Karpas-422 (cell line): Measurements from ENCODE around the gene CASKIN2. TPM values are rescaled to one million over a fixed set of nuclear protein-coding genes. Genes with fewer than 3 reads are reported as not detected.

Experiments used
- DNase-seq: peaks from one replicate; pipeline ENCODE4 v3.0.0-alpha.2; 2015
- H2AFZ ChIP-seq: fragments of 200-600 bp; sonication (generic); 2 replicates; pipeline ENCODE4 v1.6.1; 2014; ENCODE audit warnings: antibody characterized with exemption, low read length, mixed read lengths
- H3K27ac ChIP-seq: fragments of 200-600 bp; sonication (generic); 2 replicates; pipeline ENCODE4 v1.5.1; 2014; ENCODE audit warnings: mild to moderate bottlenecking, low read length, moderate library complexity
- H3K27me3 ChIP-seq: fragments of 200-600 bp; sonication (generic); 2 replicates; pipeline ENCODE4 v1.6.1; 2014; ENCODE audit warnings: low read length, mixed read lengths
- H3K36me3 ChIP-seq: fragments of 200-600 bp; sonication (generic); 2 replicates; pipeline ENCODE4 v1.6.1; 2014; ENCODE audit warnings: low read length, mixed read lengths; ENCODE audit not compliant: insufficient read depth
- H3K4me1 ChIP-seq: fragments of 200-600 bp; sonication (generic); 2 replicates; pipeline ENCODE4 v1.6.1; 2014; ENCODE audit warnings: mild to moderate bottlenecking, low read length, mixed read lengths
- H3K4me2 ChIP-seq: fragments of 200-600 bp; sonication (generic); 2 replicates; pipeline ENCODE4 v1.6.1; 2014; ENCODE audit warnings: low read length, low read depth, mild to moderate bottlenecking; ENCODE audit not compliant: poor library complexity, severe bottlenecking
- H3K4me3 ChIP-seq: fragments of 200-600 bp; sonication (generic); 2 replicates; pipeline ENCODE4 v1.5.1; 2014; ENCODE audit warnings: mild to moderate bottlenecking, antibody characterized with exemption, low read length, mixed read lengths
- H3K79me2 ChIP-seq: fragments of 200-600 bp; sonication (generic); 2 replicates; pipeline ENCODE4 v1.6.1; 2014; ENCODE audit warnings: mild to moderate bottlenecking, low read length, mixed read lengths
- H3K9ac ChIP-seq: fragments of 200-600 bp; sonication (generic); 2 replicates; pipeline ENCODE4 v1.6.0; 2014; ENCODE audit warnings: low read length
- H3K9me2 ChIP-seq: fragments of 200-600 bp; sonication (generic), shearing (Covaris generic); replicated peaks from 2 replicates; pipeline ENCODE4 v1.6.0; 2014; ENCODE audit warnings: mild to moderate bottlenecking, low read length, moderate library complexity; ENCODE audit not compliant: insufficient read depth
- H3K9me3 ChIP-seq: fragments of 300-700, 200-600 bp; sonication (generic); 2 replicates; pipeline ENCODE4 v1.6.1; 2014; ENCODE audit warnings: low read length, mixed read lengths
- H4K20me1 ChIP-seq: fragments of 200-600 bp; sonication (generic); 2 replicates; pipeline ENCODE4 v1.6.1; 2014; ENCODE audit warnings: mild to moderate bottlenecking, antibody characterized with exemption, low read length, low read depth; ENCODE audit not compliant: insufficient read depth
- total RNA-seq: library from RNA; depleted of rRNA; stranded (reverse); fragments of >200 nt; shearing (Covaris generic); gene quantifications from 2 replicates; pipeline ENCODE4 v1.2.3, GENCODE V29; 2014; ENCODE audit warnings: low replicate concordance

Gene CASKIN2
- total RNA-seq, 1 experiment from 2014 or later, result not detected

- no peak overlapping the region for H3K4me3 ChIP-seq
- H3K9me3 ChIP-seq, result no peaks in the 10 kb centered on the region
- H3K27ac ChIP-seq, result no peak overlapping the region
- DNase-seq, result no peak
- H3K4me1 ChIP-seq, result peaks cover 11% of the 10 kb centered on the region
- H3K9me2 ChIP-seq, result no peaks in the 10 kb centered on the region
- H3K4me2 ChIP-seq, result no peak overlapping the region
- no peaks in the 10 kb centered on the region for H4K20me1 ChIP-seq
- H2AFZ ChIP-seq, result no peak overlapping the region
- H3K36me3 ChIP-seq, result no peaks in the 10 kb centered on the region
- H3K9ac ChIP-seq, result no peak overlapping the region
- no peaks in the 10 kb centered on the region for H3K27me3 ChIP-seq
- no peaks in the 10 kb centered on the region for H3K79me2 ChIP-seq
These were observed 26.4 kb downstream of the CASKIN2 start for GRCh38 chr17:75488693-75489510.

DNA sequence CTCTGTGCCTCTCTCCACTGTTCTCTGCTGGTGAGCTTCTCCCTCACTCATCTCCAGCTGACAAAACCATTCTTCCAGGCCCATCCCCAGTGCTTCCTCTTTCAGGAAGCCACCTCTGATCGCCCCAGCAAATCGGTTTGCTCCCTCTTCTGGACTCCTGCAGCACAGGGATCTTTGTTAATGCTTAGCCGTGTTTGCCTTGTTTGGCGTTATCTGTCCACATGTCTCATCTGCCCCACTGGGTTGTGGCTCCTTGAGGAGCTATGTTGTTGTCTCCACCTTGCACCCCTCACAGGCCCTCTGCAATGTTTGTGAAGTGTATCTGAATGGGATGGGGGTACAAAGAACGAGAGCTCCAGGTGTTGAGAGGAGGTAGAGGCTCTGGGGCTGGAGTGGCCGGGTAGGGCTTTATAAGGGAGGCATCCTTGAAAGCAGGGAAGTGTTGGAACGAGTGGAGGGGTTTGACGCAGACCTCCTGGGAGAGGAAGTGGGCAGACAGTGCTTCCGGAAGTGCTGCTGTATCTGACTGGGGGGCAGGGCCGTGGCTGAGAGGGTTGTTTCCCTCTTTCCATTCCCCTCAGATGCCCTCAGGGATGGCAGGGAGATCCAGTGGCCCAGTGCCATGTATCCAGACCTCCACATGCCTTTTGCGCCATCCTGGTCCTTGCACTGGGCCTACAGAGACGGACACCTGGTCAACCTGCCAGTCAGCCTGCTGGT, 27.8 kb downstream of the CASKIN2 start:
- peak; percentile 66 for DNase-seq
- no peaks in the 10 kb centered on the region for H3K27me3 ChIP-seq
- H4K20me1 ChIP-seq, result no peaks in the 10 kb centered on the region
- H3K4me3 ChIP-seq, result no peak overlapping the region
- no peaks in the 10 kb centered on the region for H3K79me2 ChIP-seq
- peak overlapping the region; percentile 10; the same call in 1 of the 2 replicates for H3K27ac ChIP-seq
- peak overlapping the region; percentile 68; the same call in 1 of the 2 replicates for H2AFZ ChIP-seq
- H3K36me3 ChIP-seq, result no peaks in the 10 kb centered on the region
- peak overlapping the region; percentile 33 for H3K4me2 ChIP-seq
- peak overlapping the region; percentile 31; the same call in 1 of the 2 replicates for H3K9ac ChIP-seq
- no peaks in the 10 kb centered on the region for H3K9me2 ChIP-seq
- H3K4me1 ChIP-seq, result peaks cover 11% of the 10 kb centered on the region
- H3K9me3 ChIP-seq, result no peaks in the 10 kb centered on the region

DNA sequence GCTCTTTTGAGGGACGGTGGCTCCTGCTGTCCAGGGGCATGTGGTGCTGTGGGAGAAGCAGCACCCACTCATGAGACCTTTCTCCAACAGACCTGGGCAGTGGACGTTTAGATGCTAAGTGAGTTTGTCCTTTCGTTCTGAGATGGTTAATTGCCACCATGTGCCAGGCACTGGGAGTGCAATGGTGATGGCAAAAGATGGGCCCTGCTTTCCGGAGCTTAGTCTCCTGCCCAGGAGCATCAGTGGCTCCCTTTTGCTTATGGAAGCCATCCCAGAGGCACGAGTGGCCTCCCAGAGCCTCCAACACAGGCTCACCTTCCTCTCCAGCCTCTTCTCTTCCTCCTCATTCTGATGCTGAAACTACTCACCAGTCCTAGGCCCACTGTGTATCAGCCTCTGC, 28.4 kb downstream of the CASKIN2 start:
- no peaks in the 10 kb centered on the region for H3K79me2 ChIP-seq
- no peaks in the 10 kb centered on the region for H3K27me3 ChIP-seq
- H3K9ac ChIP-seq, result no peak overlapping the region
- H3K9me2 ChIP-seq, result no peaks in the 10 kb centered on the region
- H3K4me3 ChIP-seq, result no peak overlapping the region
- H4K20me1 ChIP-seq, result no peaks in the 10 kb centered on the region
- no peak overlapping the region for H2AFZ ChIP-seq
- no peak overlapping the region for H3K27ac ChIP-seq
- no peak overlapping the region for H3K4me2 ChIP-seq
- peaks cover 11% of the 10 kb centered on the region for H3K4me1 ChIP-seq
- H3K36me3 ChIP-seq, result no peaks in the 10 kb centered on the region
- no peak for DNase-seq
- no peaks in the 10 kb centered on the region for H3K9me3 ChIP-seq

- H3K36me3 ChIP-seq, result no peaks in the 10 kb centered on the region
- H3K9ac ChIP-seq, result no peak overlapping the region
- H3K9me2 ChIP-seq, result no peaks in the 10 kb centered on the region
- no peaks in the 10 kb centered on the region for H3K9me3 ChIP-seq
- H3K27ac ChIP-seq, result no peak overlapping the region
- H3K27me3 ChIP-seq, result no peaks in the 10 kb centered on the region
- no peak overlapping the region for H3K4me3 ChIP-seq
- no peak overlapping the region for H2AFZ ChIP-seq
- no peaks in the 10 kb centered on the region for H4K20me1 ChIP-seq
- no peaks in the 10 kb centered on the region for H3K79me2 ChIP-seq
- no peak for DNase-seq
- H3K4me1 ChIP-seq, result peaks cover 11% of the 10 kb centered on the region
- H3K4me2 ChIP-seq, result no peak overlapping the region
These were observed 29.2 kb downstream of the CASKIN2 start for GRCh38 chr17:75486151-75486550.

DNA sequence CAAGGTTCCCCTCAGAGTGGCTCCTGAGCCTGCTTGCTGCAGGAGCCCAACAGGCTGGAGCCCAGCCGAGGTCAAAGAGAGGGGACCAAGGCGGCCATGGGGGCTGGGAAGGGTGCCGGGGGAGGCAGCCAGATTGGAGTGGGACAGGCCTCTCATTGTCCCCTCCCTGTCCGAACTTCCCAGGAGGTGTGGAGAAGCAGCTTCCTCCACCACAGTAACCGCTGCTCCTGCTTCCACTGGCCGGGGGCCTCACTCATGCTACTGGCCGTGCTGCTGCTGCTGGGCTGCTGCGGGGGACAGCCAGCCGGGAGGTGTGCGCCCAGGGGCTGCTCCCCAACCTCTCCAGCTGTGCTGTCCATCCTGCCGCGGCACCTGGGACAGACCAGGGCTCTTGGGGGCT, 29.6 kb downstream of the CASKIN2 start:
- Histone ChIP-seq H3K4me2 (no peak overlapping the region), H3K27ac (no peak overlapping the region), H4K20me1 (no peaks in the 10 kb centered on the region), H3K9me2 (no peaks in the 10 kb centered on the region), H2AFZ (no peak overlapping the region), H3K9ac (no peak overlapping the region), H3K4me1 (peaks cover 11% of the 10 kb centered on the region), H3K4me3 (no peak overlapping the region), H3K27me3 (no peaks in the 10 kb centered on the region), H3K36me3 (no peaks in the 10 kb centered on the region), H3K79me2 (no peaks in the 10 kb centered on the region), H3K9me3 (no peaks in the 10 kb centered on the region)
- DNase-seq, result no peak

- no peak overlapping the region for H2AFZ ChIP-seq
- no peaks in the 10 kb centered on the region for H3K27me3 ChIP-seq
- H4K20me1 ChIP-seq, result no peaks in the 10 kb centered on the region
- no peak overlapping the region for H3K27ac ChIP-seq
- H3K4me1 ChIP-seq, result peaks cover 4% of the 10 kb centered on the region
- H3K9me3 ChIP-seq, result no peaks in the 10 kb centered on the region
- H3K9me2 ChIP-seq, result no peaks in the 10 kb centered on the region
- no peak overlapping the region for H3K4me2 ChIP-seq
- no peak overlapping the region for H3K4me3 ChIP-seq
- no peak for DNase-seq
- H3K36me3 ChIP-seq, result no peaks in the 10 kb centered on the region
- no peaks in the 10 kb centered on the region for H3K79me2 ChIP-seq
- H3K9ac ChIP-seq, result no peak overlapping the region
These were observed 33.0 kb downstream of the CASKIN2 start for GRCh38 chr17:75482098-75482942.

- no peak for DNase-seq
- no peaks in the 10 kb centered on the region for H3K36me3 ChIP-seq
- H3K27me3 ChIP-seq, result no peaks in the 10 kb centered on the region
- H3K9me2 ChIP-seq, result no peaks in the 10 kb centered on the region
- no peaks in the 10 kb centered on the region for H3K79me2 ChIP-seq
- H3K9ac ChIP-seq, result no peak overlapping the region
- no peaks in the 10 kb centered on the region for H3K4me1 ChIP-seq
- H3K4me2 ChIP-seq, result no peak overlapping the region
- no peak overlapping the region for H3K27ac ChIP-seq
- H3K9me3 ChIP-seq, result no peaks in the 10 kb centered on the region
- H3K4me3 ChIP-seq, result no peak overlapping the region
- no peaks in the 10 kb centered on the region for H4K20me1 ChIP-seq
- no peak overlapping the region for H2AFZ ChIP-seq
These were observed 33.9 kb downstream of the CASKIN2 start for GRCh38 chr17:75481194-75482068.
